GM13977 (cell line): ENCODE results near the gene VMAC.
"Not testable (repeated sequence)": the region's sequence is repeated elsewhere in the genome, so short reads cannot be mapped to it uniquely, and the experiment has no call there.

ENCODE experiments used
- DNase-seq: peaks from one replicate; pipeline ENCODE4 v3.0.0; 2012; ENCODE audit warnings: low spot score
- CTCF ChIP-seq: IDR thresholded peaks from 2 replicates; pipeline ENCODE4 v1.5.1; 2012; ENCODE audit warnings: mild to moderate bottlenecking, control low read depth; ENCODE audit not compliant: insufficient read depth; ENCODE audit errors: extremely low read depth, missing control alignments
- in situ Hi-C: fragments of 300-500 bp; cut with MboI; formaldehyde crosslinking; loops from one replicate; pipeline ENCODE4 v1.12.0; 2022; ENCODE audit warnings: low sequenced_read_pairs, low pct_unique_long_range_greater_than_20kb, mixed read lengths, inconsistent platforms; ENCODE audit not compliant: unreplicated experiment

The VMAC gene, protein sequence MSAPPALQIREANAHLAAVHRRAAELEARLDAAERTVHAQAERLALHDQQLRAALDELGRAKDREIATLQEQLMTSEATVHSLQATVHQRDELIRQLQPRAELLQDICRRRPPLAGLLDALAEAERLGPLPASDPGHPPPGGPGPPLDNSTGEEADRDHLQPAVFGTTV

GRCh38 chr19:5904352-5905113 lies at the start of gene VMAC:
TSS of gene VMAC (plus strand) at chr19:5904872. CDS start at chr19:5904891, 19 bp downstream.
- in situ Hi-C loops: no loop called here
- peak; percentile 99 for DNase-seq
- TF ChIP-seq CTCF: no peak

DNA sequence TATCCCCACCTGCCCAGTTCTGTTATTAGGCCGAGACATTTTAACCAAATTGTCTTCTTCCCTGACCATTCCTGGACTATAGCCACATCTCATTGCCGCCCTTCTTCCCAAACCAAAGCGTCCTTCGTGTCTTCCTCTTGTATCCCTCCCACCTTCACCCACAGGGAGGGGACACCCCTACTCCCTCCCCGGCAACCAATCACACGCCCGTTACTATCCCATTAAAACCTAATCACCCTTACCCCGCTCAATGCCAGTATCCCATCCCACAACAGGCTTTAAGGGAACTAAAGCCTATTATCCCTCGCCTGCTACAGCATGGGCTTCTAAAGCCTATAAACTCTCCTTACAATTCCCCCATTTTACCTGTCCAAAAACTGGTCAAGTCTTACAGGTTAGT lies 49.5 kb upstream of the VMAC start:
- DNase-seq, in situ Hi-C loops: not testable (repeated sequence)

GRCh38 chr19:5857203-5858081 lies 47.2 kb upstream of the VMAC start:
- in situ Hi-C loops: no loop called here
- no peak for DNase-seq
- TF ChIP-seq CTCF: no peak

- DNase-seq: no peak
- in situ Hi-C loops: no loop called here
- TF ChIP-seq CTCF: no peak
Measured at GRCh38 chr19:5863030-5863665, 41.5 kb upstream of the VMAC start.

GRCh38 chr19:5864013-5864720 lies 40.5 kb upstream of the VMAC start:
- no peak for DNase-seq
- in situ Hi-C loops: no loop called here
- no peak for TF ChIP-seq CTCF

DNA sequence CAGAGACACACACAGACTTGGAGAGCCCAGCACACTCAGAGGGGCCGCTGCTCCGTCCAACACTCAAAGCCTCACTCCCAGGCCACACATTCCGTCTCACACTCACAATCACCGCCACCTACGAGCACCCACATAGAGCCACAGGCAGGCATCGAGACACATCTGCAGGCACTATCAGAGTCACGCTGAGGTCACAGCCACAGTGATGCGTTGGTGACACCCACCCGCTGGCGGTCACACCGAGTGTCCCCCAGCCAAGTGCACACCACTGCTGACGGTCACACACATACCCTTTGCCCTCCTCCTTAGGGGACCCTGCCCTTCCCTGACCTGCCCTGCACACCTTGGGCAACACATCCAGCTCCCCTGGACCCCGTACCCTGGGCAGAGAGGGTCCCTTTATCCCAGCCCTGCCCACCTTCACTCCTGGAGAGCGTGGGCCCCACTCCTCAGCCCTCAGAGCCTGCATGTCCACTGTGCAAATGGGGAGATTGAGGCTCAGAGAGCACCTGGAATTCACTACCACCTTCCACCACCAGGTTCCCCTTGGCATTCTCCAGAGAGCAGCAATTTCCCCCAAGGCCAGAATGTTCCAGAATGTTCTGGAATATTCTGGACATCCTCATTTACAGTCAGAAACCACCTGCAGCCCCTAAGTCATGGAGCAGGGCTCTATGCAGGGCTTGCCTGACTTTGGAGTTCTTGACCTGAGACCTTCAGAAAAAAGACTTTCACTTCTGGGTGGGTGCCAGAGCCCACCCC lies 39.8 kb upstream of the VMAC start:
- DNase-seq: no peak
- no peak for TF ChIP-seq CTCF
- in situ Hi-C loops: no loop called here
